H9 (cell line): Measurements from ENCODE around the gene OR2A7. TPM values are rescaled to one million over a fixed set of nuclear protein-coding genes. Genes with fewer than 3 reads are reported as not detected.

Experiments
- total RNA-seq: library from RNA; stranded (reverse); gene quantifications from 2 replicates; pipeline ENCODE4 v1.2.1, GENCODE V29; 2021

OR2A7 gene
- total RNA-seq, 1 experiment from 2014 or later = 2.5 TPM

Other genes with a start within 250 kb of the OR2A7 start
- not detected in 2 replicates for gene OR2A5, start 215.8 kb downstream of the OR2A7 start, total RNA-seq
- 0.13 TPM in 1 of 2 replicates, not detected in the other for gene OR2A25, start 195.0 kb downstream of the OR2A7 start, total RNA-seq
- gene OR2A12, start 178.5 kb downstream of the OR2A7 start, total RNA-seq = not detected in 2 replicates
- gene OR2A2, start 155.2 kb downstream of the OR2A7 start, total RNA-seq = not detected in 2 replicates
- gene OR2A14, start 141.6 kb downstream of the OR2A7 start, total RNA-seq = not detected in 2 replicates
- 4.8 and 6.2 TPM in 2 replicates for gene CTAGE4, start 81.3 kb downstream of the OR2A7 start, total RNA-seq
- 18.6 and 19.2 TPM in 2 replicates for gene ARHGEF35, start 69.0 kb downstream of the OR2A7 start, total RNA-seq
- not detected in 2 replicates for gene OR2A42, start 25.2 kb downstream of the OR2A7 start, total RNA-seq
- 4.9 and 5.1 TPM in 2 replicates for gene CTAGE8, start 4.5 kb upstream of the OR2A7 start, total RNA-seq
- not detected in 2 replicates for gene OR2A1, start 47.6 kb upstream of the OR2A7 start, total RNA-seq
- gene ARHGEF5, start 90.6 kb upstream of the OR2A7 start, total RNA-seq = 32.3 and 33.9 TPM in 2 replicates
- not detected in 2 replicates for gene NOBOX, start 138.9 kb upstream of the OR2A7 start, total RNA-seq